H4 (cell line): Measurements from ENCODE around the gene PEX19. TPM values are rescaled to one million over a fixed set of nuclear protein-coding genes. Genes with fewer than 3 reads are reported as not detected.
"Not testable (repeated sequence)": the region's sequence is repeated elsewhere in the genome, so short reads cannot be mapped to it uniquely, and the experiment has no call there.

Source experiments
- DNase-seq: peaks from one replicate; pipeline ENCODE4 v3.0.0-alpha.2; 2015; ENCODE audit warnings: low spot score
- total RNA-seq: library from RNA; depleted of rRNA; stranded (reverse); fragments of >200 nt; shearing (Covaris generic); gene quantifications from 2 replicates; pipeline ENCODE4 v1.2.3, GENCODE V29; 2014; rRNA removed

PEX19 gene
- total RNA-seq = 71.4 and 80.8 TPM in 2 replicates

GRCh38 chr1:160284782-160285344, at the start of gene PEX19:
PEX19 (minus strand) TSS chr1:160285133; CDS start chr1:160285124, 9 bp downstream.
- DNase-seq = peak; percentile 89

GRCh38 chr1:160332516-160332915, 47.6 kb upstream of the PEX19 start:
- DNase-seq = no peak

- no peak for DNase-seq
Observed at GRCh38 chr1:160330119-160330518, 45.2 kb upstream of the PEX19 start.

- DNase-seq = no peak
Observed at GRCh38 chr1:160328184-160328583, 43.3 kb upstream of the PEX19 start.

GRCh38 chr1:160326418-160326817, 41.5 kb upstream of the PEX19 start:
- no peak for DNase-seq

- DNase-seq = no peak
Observed at GRCh38 chr1:160325252-160325651, 40.3 kb upstream of the PEX19 start.

GRCh38 chr1:160322831-160323230, 37.9 kb upstream of the PEX19 start:
- DNase-seq = no peak

GRCh38 chr1:160315359-160315758, 30.4 kb upstream of the PEX19 start:
- DNase-seq = no peak

GRCh38 chr1:160309571-160309970, 24.6 kb upstream of the PEX19 start:
- DNase-seq = no peak

GRCh38 chr1:160309185-160309557, 24.2 kb upstream of the PEX19 start:
- no peak for DNase-seq

- no peak for DNase-seq
Observed at GRCh38 chr1:160308451-160309184, 23.7 kb upstream of the PEX19 start.

- DNase-seq = no peak
Observed at GRCh38 chr1:160307118-160307791, 22.3 kb upstream of the PEX19 start.

GRCh38 chr1:160300173-160300572, 15.2 kb upstream of the PEX19 start:
- DNase-seq = no peak

- DNase-seq = no peak
Observed at GRCh38 chr1:160296036-160296435, 11.1 kb upstream of the PEX19 start.

- no peak for DNase-seq
Observed at GRCh38 chr1:160293020-160293968, 8.4 kb upstream of the PEX19 start.

- peak; percentile 68 for DNase-seq
Observed at GRCh38 chr1:160291248-160292220, 6.6 kb upstream of the PEX19 start.

- DNase-seq = not testable (repeated sequence)
Observed at GRCh38 chr1:160287769-160288168, 2.8 kb upstream of the PEX19 start.

- DNase-seq = no peak
Observed at GRCh38 chr1:160285506-160285905, 573 bp upstream of the PEX19 start.

- DNase-seq = peak; percentile 15
Observed at GRCh38 chr1:160284220-160284781, 632 bp downstream of the PEX19 start.

GRCh38 chr1:160282807-160283206, 2.1 kb downstream of the PEX19 start:
- no peak for DNase-seq
